ENCODE measurements around the gene TBPL1.

GRCh38 chr6:133985970-133986369 is 32.9 kb downstream of the TBPL1 start:
- TF ChIP-seq, protein P1, sequence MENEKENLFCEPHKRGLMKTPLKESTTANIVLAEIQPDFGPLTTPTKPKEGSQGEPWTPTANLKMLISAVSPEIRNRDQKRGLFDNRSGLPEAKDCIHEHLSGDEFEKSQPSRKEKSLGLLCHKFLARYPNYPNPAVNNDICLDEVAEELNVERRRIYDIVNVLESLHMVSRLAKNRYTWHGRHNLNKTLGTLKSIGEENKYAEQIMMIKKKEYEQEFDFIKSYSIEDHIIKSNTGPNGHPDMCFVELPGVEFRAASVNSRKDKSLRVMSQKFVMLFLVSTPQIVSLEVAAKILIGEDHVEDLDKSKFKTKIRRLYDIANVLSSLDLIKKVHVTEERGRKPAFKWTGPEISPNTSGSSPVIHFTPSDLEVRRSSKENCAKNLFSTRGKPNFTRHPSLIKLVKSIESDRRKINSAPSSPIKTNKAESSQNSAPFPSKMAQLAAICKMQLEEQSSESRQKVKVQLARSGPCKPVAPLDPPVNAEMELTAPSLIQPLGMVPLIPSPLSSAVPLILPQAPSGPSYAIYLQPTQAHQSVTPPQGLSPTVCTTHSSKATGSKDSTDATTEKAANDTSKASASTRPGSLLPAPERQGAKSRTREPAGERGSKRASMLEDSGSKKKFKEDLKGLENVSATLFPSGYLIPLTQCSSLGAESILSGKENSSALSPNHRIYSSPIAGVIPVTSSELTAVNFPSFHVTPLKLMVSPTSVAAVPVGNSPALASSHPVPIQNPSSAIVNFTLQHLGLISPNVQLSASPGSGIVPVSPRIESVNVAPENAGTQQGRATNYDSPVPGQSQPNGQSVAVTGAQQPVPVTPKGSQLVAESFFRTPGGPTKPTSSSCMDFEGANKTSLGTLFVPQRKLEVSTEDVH (IDR thresholded peaks at IDR 0.05; ENCODE audit: low read depth, partially characterized antibody): no peak
- no peak for TF ChIP-seq POLR2AphosphoS5 (IDR thresholded peaks at IDR 0.05; ENCODE audit: low read length)
- TF ChIP-seq CTCF (IDR thresholded peaks at IDR 0.05 in 2 of 3, conservative IDR thresholded peaks at IDR 0.05 in 1 of 3; ENCODE audit: control insufficient read depth in 2 of 3, extremely low read depth in 1 of 3, insufficient read depth in 1 of 3, low read depth in 3 of 3, low read length in 3 of 3): no peak
- no peak for TF ChIP-seq POLR2A (IDR thresholded peaks at IDR 0.05; ENCODE audit: low read depth, low read length)
- TF ChIP-seq SUZ12 (IDR thresholded peaks at IDR 0.05; ENCODE audit: unreplicated experiment): no peak
- no peak for TF ChIP-seq CREB1 (IDR thresholded peaks at IDR 0.05; ENCODE audit: low read depth)
- TF ChIP-seq SMC3 (IDR thresholded peaks at IDR 0.05; ENCODE audit: borderline replicate concordance, low read length): no peak
